OCI-LY7 (cell line): Measurements from ENCODE around the gene TCEA3. TPM values are rescaled to one million over a fixed set of nuclear protein-coding genes. Genes with fewer than 3 reads are reported as not detected.

ENCODE experiments used
- BruUV-seq: library from RNA; stranded (reverse); fragments of 400-500 nt; replicated peaks from 2 replicates; lab custom pipeline; 2021; lab: Mats Ljungman, UMichigan
- CTCF ChIA-PET: fragments of 300-600 bp; sonication (Branson Sonifier 250); formaldehyde crosslinking; loops from one replicate; lab custom pipeline; 2022; ENCODE audit warnings: antibody characterized with exemption; ENCODE audit not compliant: unreplicated experiment; lab: Charles Lee
- POLR2A ChIA-PET: fragments of 300-600 bp; sonication (Branson Sonifier 250); formaldehyde crosslinking; loops from one replicate; lab custom pipeline; 2022; ENCODE audit warnings: antibody characterized with exemption; lab: Charles Lee
- DNase-seq: peaks from one replicate; pipeline ENCODE4 v3.0.0-alpha.2; 2015; ENCODE audit warnings: low spot score
- H2AFZ ChIP-seq: fragments of 200-600 bp; sonication (generic), shearing (Covaris generic); 2 replicates; pipeline ENCODE4 v1.6.1; 2014; ENCODE audit warnings: mild to moderate bottlenecking, antibody characterized with exemption, low read length, moderate library complexity
- H3K27ac ChIP-seq: fragments of 200-600 bp; sonication (generic); 2 replicates; pipeline ENCODE4 v1.5.1; 2014; ENCODE audit warnings: mixed run types, low read depth, mild to moderate bottlenecking, moderate library complexity, low read length, inconsistent platforms; ENCODE audit not compliant: poor library complexity, severe bottlenecking
- H3K36me3 ChIP-seq: fragments of 200-600 bp; sonication (generic); 2 replicates; pipeline ENCODE4 v1.6.1; 2014; ENCODE audit warnings: mild to moderate bottlenecking, antibody characterized with exemption, low read length, moderate library complexity, mixed read lengths; ENCODE audit not compliant: insufficient read depth
- H3K4me1 ChIP-seq: fragments of 200-600 bp; sonication (generic); 2 replicates; pipeline ENCODE4 v1.5.1; 2014; ENCODE audit warnings: mild to moderate bottlenecking, low read length; ENCODE audit not compliant: insufficient read depth, poor library complexity, severe bottlenecking
- H3K4me2 ChIP-seq: fragments of 200-600 bp; sonication (generic); 2 replicates; pipeline ENCODE4 v1.6.1; 2014; ENCODE audit warnings: mild to moderate bottlenecking, low read length
- H3K4me3 ChIP-seq: fragments of 200-600 bp; sonication (generic); 2 replicates; pipeline ENCODE4 v1.5.1; 2014; ENCODE audit warnings: mild to moderate bottlenecking, low read depth, low read length; ENCODE audit not compliant: poor library complexity, severe bottlenecking
- H3K79me2 ChIP-seq: fragments of 200-600 bp; sonication (generic); 2 replicates; pipeline ENCODE4 v1.6.1; 2016; ENCODE audit warnings: low read depth, mild to moderate bottlenecking, low read length, moderate library complexity, mixed read lengths; ENCODE audit not compliant: insufficient read depth
- H3K9me2 ChIP-seq: fragments of 200-600 bp; sonication (generic); 2 replicates; pipeline ENCODE4 v1.6.1; 2016; ENCODE audit warnings: mild to moderate bottlenecking, low read length, mixed read lengths; ENCODE audit not compliant: insufficient read depth
- H3K9me3 ChIP-seq: fragments of 200-600 bp; sonication (generic); 2 replicates; pipeline ENCODE4 v1.6.1; 2014; ENCODE audit warnings: mild to moderate bottlenecking, mixed run types, low read length, mixed read lengths
- H4K20me1 ChIP-seq: fragments of 200-600 bp; sonication (generic); 2 replicates; pipeline ENCODE4 v1.6.1; 2014; ENCODE audit warnings: mild to moderate bottlenecking, antibody characterized with exemption, low read length, moderate library complexity, mixed read lengths; ENCODE audit not compliant: insufficient read depth
- CTCF ChIP-seq: fragments of 200-600 bp; sonication (generic); conservative IDR thresholded peaks from 2 replicates; pipeline ENCODE4 v1.5.1; 2014; ENCODE audit warnings: mild to moderate bottlenecking, antibody characterized with exemption, low read length, moderate library complexity, mixed read lengths
- EZH2phosphoT487 ChIP-seq: fragments of 200-600 bp; sonication (generic); IDR thresholded peaks from 2 replicates; pipeline ENCODE4 v1.6.1; 2018; ENCODE audit warnings: low read depth, borderline replicate concordance, mild to moderate bottlenecking, mixed run types, antibody characterized with exemption, low read length, moderate library complexity, mixed read lengths
- intact Hi-C: fragments of 100-400 bp; cut with micrococcal nuclease; formaldehyde crosslinking; loops from one replicate; pipeline ENCODE4 v1.10.0; 2022; ENCODE audit not compliant: unreplicated experiment
- total RNA-seq, 2 experiments: library from RNA; depleted of rRNA in 1 of 2; stranded (reverse); fragments of >200 nt in 1 of 2; shearing (Covaris generic) in 1 of 2; gene quantifications; 2 replicates each; pipeline ENCODE4 v1.2.3, GENCODE V29; 2014 to 2022

TCEA3 gene
- total RNA-seq, 2 experiments from 2014 or later, result not detected

GRCh38 chr1:23358310-23358875 is 66.2 kb downstream of the TCEA3 start:
- DNase-seq, result no peak
- Histone ChIP-seq H3K27ac (no peak overlapping the region), H3K4me2 (no peak overlapping the region), H3K9me2 (no peaks in the 10 kb centered on the region), H3K9me3 (no peaks in the 10 kb centered on the region), H3K4me1 (no peaks in the 10 kb centered on the region), H3K79me2 (no peaks in the 10 kb centered on the region), H2AFZ (no peak overlapping the region), H3K36me3 (peaks cover 31% of the 10 kb centered on the region), H4K20me1 (no peaks in the 10 kb centered on the region), H3K4me3 (no peak overlapping the region)
- no peak for TF ChIP-seq CTCF
- no peak for TF ChIP-seq EZH2phosphoT487
- ChIA-PET CTCF (no interaction called here), POLR2A (interaction anchor here (1.1 kb wide), 1 partner anchor 12 kb away, joined by 10 read pairs; no protein-coding TSS in a partner anchor)
- BruUV-seq, result no TSS peak
- intact Hi-C loops, result no loop called here

GRCh38 chr1:23357138-23357908 is 67.2 kb downstream of the TCEA3 start:
- no peak overlapping the region for H3K4me3 ChIP-seq
- no peaks in the 10 kb centered on the region for H3K9me2 ChIP-seq
- ChIA-PET CTCF (no interaction called here), POLR2A (interaction anchor here (1.1 kb wide), 1 partner anchor 11 kb away, joined by 10 read pairs; no protein-coding TSS in a partner anchor)
- H3K4me1 ChIP-seq, result no peaks in the 10 kb centered on the region
- intact Hi-C loops, result no loop called here
- H3K9me3 ChIP-seq, result no peaks in the 10 kb centered on the region
- H4K20me1 ChIP-seq, result no peaks in the 10 kb centered on the region
- no peak overlapping the region for H3K27ac ChIP-seq
- no peak for DNase-seq
- TF ChIP-seq EZH2phosphoT487 (no peak), CTCF (no peak)
- no TSS peak for BruUV-seq
- H3K4me2 ChIP-seq, result no peak overlapping the region
- peaks cover 21% of the 10 kb centered on the region for H3K36me3 ChIP-seq
- no peak overlapping the region for H2AFZ ChIP-seq
- H3K79me2 ChIP-seq, result no peaks in the 10 kb centered on the region
